HEK293 (cell line): Measurements from ENCODE around the gene INTS1.

Experiments
- CTCF ChIA-PET: fragments of 350-600 bp; formaldehyde crosslinking; extraction: SDS; loops from one replicate; lab custom pipeline; 2021; ENCODE audit warnings: antibody characterized with exemption; lab: Yijun Ruan, JAX
- POLR2A ChIA-PET: fragments of 300-600 bp; formaldehyde crosslinking; extraction: SDS; loops from one replicate; lab custom pipeline; 2020; ENCODE audit warnings: antibody characterized with exemption, inconsistent platforms; lab: Yijun Ruan, JAX
- H3K27ac ChIP-seq: fragments of 200-500 bp; sonication (Bioruptor generic); 2 replicates; pipeline ENCODE4 v1.5.1; 2014; ENCODE audit warnings: low read depth, low read length, control low read depth, inconsistent platforms; ENCODE audit errors: extremely low read depth
- H3K36me3 ChIP-seq, 2 experiments: fragments of 200-500 bp in 1 of 2; sonication (Bioruptor generic) in 1 of 2; 1 replicate in 1 of 2; 2 replicates in 1 of 2; pipeline ENCODE4 v1.5.1; 2014 to 2017; ENCODE audit warnings: inconsistent platforms in 2 of 2, low read length in 2 of 2; ENCODE audit not compliant: control insufficient read depth in 2 of 2, insufficient read depth in 1 of 2
- H3K4me1 ChIP-seq: fragments of 200-500 bp; sonication (Bioruptor generic); 2 replicates; pipeline ENCODE4 v1.5.1; 2014; ENCODE audit warnings: mild to moderate bottlenecking, low read length, inconsistent platforms; ENCODE audit not compliant: control insufficient read depth, insufficient read depth
- H3K4me3 ChIP-seq: 2 replicates; pipeline ENCODE4 v1.5.1; 2011; ENCODE audit warnings: low read depth, mild to moderate bottlenecking, control low read depth, low read length, moderate library complexity
- H3K9me3 ChIP-seq: fragments of 200-500 bp; sonication (Bioruptor generic); 2 replicates; pipeline ENCODE4 v1.5.1; 2014; ENCODE audit warnings: low read depth, low read length, inconsistent platforms; ENCODE audit not compliant: control insufficient read depth, insufficient read depth
- EGR2 ChIP-seq: fragments of 450-650 bp; formaldehyde crosslinking; IDR thresholded peaks from 2 replicates; pipeline ENCODE4 v1.5.1; 2016; ENCODE audit warnings: low read depth, missing biosample characterization, missing genetic modification characterization
- IKZF3 ChIP-seq: fragments of 450-650 bp; IDR thresholded peaks from 2 replicates; pipeline ENCODE4 v1.5.0; 2018; ENCODE audit warnings: missing biosample characterization, mild to moderate bottlenecking, missing genetic modification characterization, moderate library complexity
- KLF10 ChIP-seq: fragments of 450-650 bp; IDR thresholded peaks from 2 replicates; pipeline ENCODE4 v1.5.1; 2018; ENCODE audit warnings: missing biosample characterization, mild to moderate bottlenecking, missing genetic modification characterization
- PRDM1 ChIP-seq: fragments of 450-650 bp; formaldehyde crosslinking; IDR thresholded peaks from 2 replicates; pipeline ENCODE4; 2016; ENCODE audit warnings: missing biosample characterization, missing genetic modification characterization
- PRDM2 ChIP-seq: fragments of 450-650 bp; formaldehyde crosslinking; IDR thresholded peaks from 2 replicates; pipeline ENCODE4 v1.5.1; 2016; ENCODE audit warnings: missing biosample characterization, missing genetic modification characterization, borderline replicate concordance
- TSHZ1 ChIP-seq: fragments of 450-650 bp; formaldehyde crosslinking; IDR thresholded peaks from 2 replicates; pipeline ENCODE4 v1.5.1; 2016; ENCODE audit warnings: missing biosample characterization, missing genetic modification characterization, borderline replicate concordance
- ZFHX2 ChIP-seq: fragments of 450-650 bp; formaldehyde crosslinking; conservative IDR thresholded peaks from 2 replicates; pipeline ENCODE4 v1.5.1; 2016; ENCODE audit warnings: missing biosample characterization, missing genetic modification characterization
- ZFP3 ChIP-seq: fragments of 450-650 bp; formaldehyde crosslinking; IDR thresholded peaks from 2 replicates; pipeline ENCODE4 v1.5.1; 2016; ENCODE audit warnings: low read depth, missing biosample characterization, missing genetic modification characterization
- ZNF2 ChIP-seq: fragments of 450-650 bp; formaldehyde crosslinking; IDR thresholded peaks from 2 replicates; pipeline ENCODE4 v1.5.1; 2016; ENCODE audit warnings: missing biosample characterization, missing genetic modification characterization
- ZNF221 ChIP-seq: fragments of 450-650 bp; formaldehyde crosslinking; IDR thresholded peaks from 2 replicates; pipeline ENCODE4 v1.5.1; 2017; ENCODE audit warnings: missing biosample characterization, missing genetic modification characterization, borderline replicate concordance
- ZNF292 ChIP-seq: fragments of 450-650 bp; formaldehyde crosslinking; IDR thresholded peaks from 2 replicates; pipeline ENCODE4 v1.5.1; 2016; ENCODE audit warnings: low read depth, missing biosample characterization, missing genetic modification characterization, borderline replicate concordance
- ZNF311 ChIP-seq: fragments of 450-650 bp; formaldehyde crosslinking; IDR thresholded peaks from 2 replicates; pipeline ENCODE4 v1.5.1; 2017; ENCODE audit warnings: missing biosample characterization, missing genetic modification characterization, borderline replicate concordance
- ZNF341 ChIP-seq: fragments of 450-650 bp; formaldehyde crosslinking; IDR thresholded peaks from 2 replicates; pipeline ENCODE4; 2016; ENCODE audit warnings: low read depth, missing biosample characterization, missing genetic modification characterization
- ZNF350 ChIP-seq: fragments of 450-650 bp; formaldehyde crosslinking; IDR thresholded peaks from 2 replicates; pipeline ENCODE4 v1.5.0; 2017; ENCODE audit warnings: missing biosample characterization, mild to moderate bottlenecking, missing genetic modification characterization
- ZNF362 ChIP-seq: fragments of 450-650 bp; formaldehyde crosslinking; IDR thresholded peaks from 2 replicates; pipeline ENCODE4 v1.5.1; 2016; ENCODE audit warnings: missing biosample characterization, missing genetic modification characterization
- ZNF366 ChIP-seq: fragments of 450-650 bp; formaldehyde crosslinking; conservative IDR thresholded peaks from 2 replicates; pipeline ENCODE4 v1.5.1; 2016; ENCODE audit warnings: missing biosample characterization, missing genetic modification characterization
- ZNF560 ChIP-seq: fragments of 450-650 bp; formaldehyde crosslinking; IDR thresholded peaks from 2 replicates; pipeline ENCODE4 v1.5.1; 2017; ENCODE audit warnings: missing biosample characterization, missing genetic modification characterization, borderline replicate concordance
- ZNF624 ChIP-seq: fragments of 450-650 bp; formaldehyde crosslinking; IDR thresholded peaks from 2 replicates; pipeline ENCODE4 v1.5.1; 2017; ENCODE audit warnings: missing biosample characterization, missing genetic modification characterization
- ZNF660 ChIP-seq: fragments of 450-650 bp; IDR thresholded peaks from 2 replicates; pipeline ENCODE4 v1.5.1; 2018; ENCODE audit warnings: missing biosample characterization, mild to moderate bottlenecking, missing genetic modification characterization
- ZNF701 ChIP-seq: fragments of 450-650 bp; formaldehyde crosslinking; IDR thresholded peaks from 2 replicates; pipeline ENCODE4 v1.5.1; 2016; ENCODE audit warnings: missing biosample characterization, missing genetic modification characterization
- ZNF792 ChIP-seq: fragments of 450-650 bp; formaldehyde crosslinking; IDR thresholded peaks from 2 replicates; pipeline ENCODE4 v1.5.1; 2016; ENCODE audit warnings: missing biosample characterization, missing genetic modification characterization
- ZNF843 ChIP-seq: fragments of 450-650 bp; formaldehyde crosslinking; IDR thresholded peaks from 2 replicates; pipeline ENCODE4 v1.5.1; 2016; ENCODE audit warnings: missing biosample characterization, missing genetic modification characterization

Gene INTS1

DNA sequence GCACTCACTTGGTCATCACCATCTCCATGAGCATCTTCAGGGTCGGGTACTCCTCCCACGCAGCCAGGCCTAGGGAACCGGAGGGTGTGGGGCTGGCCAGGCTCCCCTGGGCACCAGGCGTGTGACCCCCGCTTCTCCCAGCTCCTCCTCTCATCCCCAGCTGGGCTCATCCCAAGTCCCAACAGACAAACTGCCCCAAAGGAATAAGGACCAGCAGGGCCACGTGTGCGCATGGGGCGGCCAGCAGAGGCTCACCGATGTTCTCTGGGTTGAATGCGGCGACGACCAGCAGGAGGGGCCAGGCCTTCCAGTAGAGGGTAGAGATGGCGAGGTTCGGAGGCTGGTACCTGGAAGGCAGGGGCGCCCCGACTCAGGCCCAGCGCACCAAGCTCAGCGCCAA lies 14.9 kb downstream of the INTS1 start (continued):
- TF ChIP-seq ZNF843 (tag by site-specific recombination) (no peak), ZNF350 (tag by site-specific recombination) (no peak), ZNF2 (no peak), PRDM1 (tag by site-specific recombination) (no peak), ZNF366 (tag by site-specific recombination) (no peak), ZNF292 (tag by site-specific recombination) (no peak), ZNF311 (tag by site-specific recombination) (no peak)
- TF ChIP-seq, all 188 proteins: peak for 0

GRCh38 chr7:1488016-1488415 lies 16.2 kb downstream of the INTS1 start:
- ChIA-PET POLR2A (no interaction called here), CTCF (interaction anchor here (1.0 kb wide), 1 partner anchor 14 kb away, joined by 4 read pairs; no protein-coding TSS in a partner anchor)
- TF ChIP-seq KLF10 (tag by site-specific recombination) (no peak), ZFP3 (tag by site-specific recombination) (no peak), ZNF624 (tag by site-specific recombination) (no peak), ZNF660 (tag by site-specific recombination) (no peak), ZNF362 (tag by site-specific recombination) (no peak), IKZF3 (tag by site-specific recombination) (no peak), ZFHX2 (tag by site-specific recombination) (no peak)
- H3K36me3 ChIP-seq: peaks cover 10 to 84% of the 10 kb centered on the region in 2 experiments; a peak in 2 of 3 replicates
- no peak overlapping the region for H3K4me3 ChIP-seq
- H3K9me3 ChIP-seq: no peaks in the 10 kb centered on the region
- no peak overlapping the region for H3K27ac ChIP-seq
- no peaks in the 10 kb centered on the region for H3K4me1 ChIP-seq

DNA sequence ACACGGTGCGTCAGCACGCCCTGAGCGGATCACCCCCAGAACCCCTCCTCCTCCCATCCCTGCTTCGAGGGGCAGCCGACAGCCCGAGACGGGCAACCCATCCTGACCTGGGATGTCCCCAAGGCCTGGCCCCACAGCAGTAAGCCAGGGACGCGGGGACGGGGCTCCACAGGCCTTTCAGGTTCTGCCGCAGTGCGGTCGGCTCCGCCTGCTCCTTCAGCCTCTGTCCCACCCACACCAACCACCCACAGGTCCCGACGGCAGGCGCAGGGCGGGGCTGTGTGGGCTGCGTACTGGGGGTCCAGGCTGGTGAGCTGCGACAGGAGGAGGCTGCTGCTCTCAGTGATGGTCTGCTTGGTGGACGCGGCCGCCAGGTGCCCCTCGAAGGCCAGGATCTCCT lies 16.7 kb downstream of the INTS1 start:
- POLR2A ChIA-PET: no interaction called here
- H3K4me1 ChIP-seq: no peaks in the 10 kb centered on the region
- TF ChIP-seq ZNF221 (tag by site-specific recombination) (no peak), PRDM2 (tag by site-specific recombination) (no peak), ZNF701 (tag by site-specific recombination) (no peak), EGR2 (tag by site-specific recombination) (peak; percentile 19; the same call in 1 of the 2 replicates), TSHZ1 (tag by site-specific recombination) (no peak), ZNF560 (tag by site-specific recombination) (no peak), ZNF341 (no peak), ZNF792 (tag by site-specific recombination) (no peak)
- TF ChIP-seq, all 188 proteins: peak for 1
- peaks cover 10 to 88% of the 10 kb centered on the region in 2 experiments; a peak in 2 of 3 replicates for H3K36me3 ChIP-seq
- H3K27ac ChIP-seq: no peak overlapping the region
- H3K9me3 ChIP-seq: no peaks in the 10 kb centered on the region
- CTCF ChIA-PET: interaction anchor here (1.0 kb wide), 1 partner anchor 13 kb away, joined by 4 read pairs; no protein-coding TSS in a partner anchor
- no peak overlapping the region for H3K4me3 ChIP-seq
